HPDE6-E6E7 (cell line): Measurements from ENCODE around the gene ZNF785.
A peak's percentile ranks its signal among the peaks of the same experiment; 100 is the strongest.
"Not testable (repeated sequence)": the region's sequence is repeated elsewhere in the genome, so short reads cannot be mapped to it uniquely, and the experiment has no call there.

Source experiments
- DNase-seq: peaks from one replicate; pipeline ENCODE4 v3.0.0; 2011; ENCODE audit warnings: missing footprints; ENCODE audit errors: extremely low spot score

ZNF785 gene

DNA sequence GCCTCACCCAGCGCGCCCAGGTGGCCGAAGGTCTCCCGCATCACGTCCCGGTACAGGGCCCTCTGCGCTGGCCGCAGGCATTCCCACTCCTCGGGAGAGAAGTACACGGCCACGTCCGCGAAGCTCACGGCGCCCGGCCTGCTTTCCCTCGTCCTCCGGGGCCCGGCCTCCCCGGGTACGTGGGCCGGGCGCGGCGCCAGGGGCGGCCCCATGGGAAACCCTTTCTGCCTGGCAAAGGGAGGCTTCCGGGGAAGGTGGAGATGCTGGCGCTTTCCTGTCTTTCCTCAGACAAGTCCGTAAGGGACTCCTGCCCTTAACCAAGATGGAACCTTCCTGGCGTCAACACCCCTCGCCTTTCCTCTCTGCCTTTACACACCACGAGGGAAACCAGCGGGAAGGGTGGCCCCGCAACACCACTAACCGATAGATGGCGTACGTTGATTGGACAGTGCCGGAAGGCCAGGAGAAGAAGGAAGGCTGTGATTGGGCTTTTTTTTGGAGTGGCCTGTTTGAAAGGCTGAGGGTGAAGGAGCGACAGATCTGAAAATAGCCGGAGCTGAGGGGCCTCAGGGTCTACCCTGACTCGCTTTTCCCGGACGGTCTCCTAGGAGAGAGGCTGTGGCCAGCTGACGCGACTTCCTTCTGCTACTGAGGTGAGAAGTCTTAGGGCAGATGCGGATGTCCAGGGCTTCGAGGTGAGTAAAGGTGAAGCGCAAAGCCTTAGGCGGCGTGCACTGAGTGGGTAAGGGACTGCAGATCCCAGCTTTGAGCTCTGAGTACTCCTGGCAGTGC is at the start of gene ZNF785:
ZNF785 (minus strand) TSS at position 298 of the 792 bp plus-strand sequence; CDS start at position 212, 86 bp downstream.
- DNase-seq, result peak; percentile 99

- DNase-seq, result no peak
Measured at GRCh38 chr16:30633526-30633925, 48.0 kb upstream of the ZNF785 start.

- DNase-seq, result not testable (repeated sequence)
Measured at GRCh38 chr16:30632454-30632853, 47.0 kb upstream of the ZNF785 start.

- DNase-seq, result peak; percentile 64
Measured at GRCh38 chr16:30628628-30629540, 43.4 kb upstream of the ZNF785 start.

- no peak for DNase-seq
Measured at GRCh38 chr16:30626236-30626635, 40.7 kb upstream of the ZNF785 start.

GRCh38 chr16:30623536-30624283 is 38.2 kb upstream of the ZNF785 start:
- no peak for DNase-seq

- no peak for DNase-seq
Measured at GRCh38 chr16:30622455-30623032, 37.0 kb upstream of the ZNF785 start.

GRCh38 chr16:30621765-30622164 is 36.3 kb upstream of the ZNF785 start:
- no peak for DNase-seq

GRCh38 chr16:30620169-30620568 is 34.7 kb upstream of the ZNF785 start:
- DNase-seq, result no peak

DNA sequence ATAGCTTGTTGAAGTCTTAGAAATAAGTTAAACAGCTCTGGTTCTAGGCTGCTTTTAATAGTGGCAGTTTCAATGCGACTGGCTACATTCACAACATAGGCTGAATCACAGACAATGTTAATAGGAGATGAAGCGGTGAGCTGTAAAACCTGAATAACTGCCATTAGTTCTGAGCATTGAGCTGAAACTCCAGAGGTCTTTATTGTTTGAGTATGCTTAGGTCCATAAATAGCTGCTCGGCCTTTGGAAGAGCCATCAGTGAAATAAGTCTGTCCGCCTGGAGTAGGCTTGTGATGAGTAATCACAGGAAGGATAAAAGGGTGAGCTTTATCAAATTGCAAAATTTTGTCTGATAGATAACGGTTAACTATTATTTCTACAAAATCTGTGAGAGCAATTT is 34.1 kb upstream of the ZNF785 start:
- no peak for DNase-seq

DNA sequence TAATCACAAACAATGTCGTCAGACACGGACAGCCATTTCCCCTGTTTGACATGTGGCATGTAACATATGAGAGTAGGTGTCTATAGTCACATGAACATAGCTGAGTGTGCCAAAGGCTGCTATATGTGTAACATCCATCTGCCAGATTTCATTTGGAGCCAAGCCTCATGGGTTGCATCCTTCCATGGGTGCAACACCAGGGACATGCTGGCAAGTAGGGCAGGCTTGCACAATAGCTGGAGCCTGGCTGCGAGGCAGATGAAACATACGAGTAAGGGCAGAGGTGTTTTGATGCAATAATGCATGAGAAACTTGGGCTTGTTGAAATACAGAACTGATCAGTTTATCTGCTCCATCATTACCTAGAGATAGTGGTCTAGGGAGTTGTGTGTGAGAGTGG is 33.7 kb upstream of the ZNF785 start:
- DNase-seq, result no peak

- DNase-seq, result no peak
Measured at GRCh38 chr16:30615358-30616091, 30.0 kb upstream of the ZNF785 start.

DNA sequence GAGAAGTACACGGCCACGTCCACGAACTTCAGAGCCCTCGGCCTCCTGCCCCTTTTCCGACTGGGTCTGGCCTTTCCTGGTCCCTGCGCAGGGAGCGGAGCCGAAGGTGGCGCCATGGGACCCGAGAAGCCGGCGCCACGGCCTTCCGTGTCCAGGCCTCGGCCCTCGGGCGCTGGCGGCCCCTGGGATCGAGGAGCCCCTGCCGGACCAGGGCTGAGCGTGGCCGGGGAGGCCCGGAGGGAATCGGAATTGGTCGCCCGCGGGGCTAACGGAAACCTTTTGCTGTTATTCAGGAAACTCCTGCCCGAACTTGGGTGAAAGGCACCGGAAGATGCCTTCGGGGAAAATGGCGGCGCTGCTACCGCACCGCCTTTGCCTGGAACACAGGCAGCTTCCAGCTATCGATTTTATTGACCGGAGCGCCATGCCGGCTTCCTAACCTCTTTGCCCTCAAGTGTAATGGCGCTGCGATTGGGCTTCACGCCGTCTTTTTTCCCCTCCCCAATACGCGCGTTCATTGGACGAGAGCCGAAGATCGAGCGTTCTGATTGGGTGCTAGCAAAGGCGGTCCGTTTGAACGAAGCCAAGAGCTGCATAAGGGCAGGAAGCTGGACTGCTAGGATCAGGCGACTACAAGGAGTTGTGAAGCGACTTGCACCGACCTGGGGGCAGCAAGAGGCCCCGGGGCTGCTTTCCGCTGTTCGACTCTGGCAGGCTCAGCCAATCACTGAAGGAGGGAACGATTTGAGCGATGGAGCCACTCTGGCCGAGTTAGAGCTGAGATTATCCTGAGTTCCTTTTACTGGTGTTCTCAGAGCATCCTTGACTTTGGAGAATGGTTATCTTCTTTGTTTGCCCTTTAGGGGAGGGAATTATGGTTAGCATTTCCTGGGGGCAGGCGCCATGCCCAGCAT is 24.7 kb upstream of the ZNF785 start, which contains the start of gene ZNF689:
ZNF689 (minus strand) TSS at position 464 of the 914 bp plus-strand sequence; CDS start at position 116, 348 bp downstream.
- peak; percentile 85 for DNase-seq

DNA sequence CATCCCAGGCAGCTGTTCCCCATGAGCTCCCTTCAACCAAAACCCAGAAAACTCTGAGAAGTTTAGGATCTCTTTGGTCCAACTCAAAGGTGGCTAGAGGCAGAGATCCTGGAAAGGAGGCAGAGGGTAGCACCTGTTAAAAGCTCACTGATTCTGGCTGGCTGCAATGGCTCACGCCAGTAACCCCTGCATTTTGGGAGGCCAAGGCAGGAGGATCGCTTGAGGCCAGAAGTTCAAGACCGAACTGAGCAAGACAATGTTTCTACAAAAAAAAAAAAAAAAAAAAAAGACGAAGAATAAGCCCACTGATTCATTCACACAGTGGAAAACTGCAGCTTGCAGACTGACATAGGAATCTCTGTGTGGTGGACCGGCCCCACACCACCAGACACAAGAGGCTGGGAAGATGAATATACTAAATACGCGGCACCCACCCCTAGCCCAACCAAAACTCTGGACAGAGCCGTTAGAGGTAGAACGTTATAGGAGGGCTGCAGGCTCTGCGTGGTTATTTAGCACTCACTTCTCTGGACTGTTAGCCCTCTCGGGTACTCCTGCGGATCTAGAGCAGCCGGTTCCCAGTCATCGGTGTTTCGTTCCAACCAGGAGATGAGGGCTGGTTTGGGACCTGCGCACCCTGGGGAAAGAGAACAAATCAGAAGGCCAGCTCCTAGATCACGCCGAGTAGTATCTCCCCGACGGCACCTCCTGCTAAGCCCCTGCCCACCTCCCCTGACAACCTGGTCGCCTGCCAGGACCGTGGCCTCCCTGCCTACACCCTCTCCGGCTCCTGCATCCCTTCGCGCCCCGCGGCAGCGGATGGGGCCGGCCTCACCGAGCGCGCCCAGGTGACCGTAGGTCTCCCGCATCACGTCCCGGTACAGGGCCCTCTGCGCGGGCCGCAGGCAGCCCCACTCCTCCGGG is 23.8 kb upstream of the ZNF785 start:
- peak; percentile 35 for DNase-seq

GRCh38 chr16:30606004-30606403 is 20.5 kb upstream of the ZNF785 start:
- DNase-seq, result no peak

DNA sequence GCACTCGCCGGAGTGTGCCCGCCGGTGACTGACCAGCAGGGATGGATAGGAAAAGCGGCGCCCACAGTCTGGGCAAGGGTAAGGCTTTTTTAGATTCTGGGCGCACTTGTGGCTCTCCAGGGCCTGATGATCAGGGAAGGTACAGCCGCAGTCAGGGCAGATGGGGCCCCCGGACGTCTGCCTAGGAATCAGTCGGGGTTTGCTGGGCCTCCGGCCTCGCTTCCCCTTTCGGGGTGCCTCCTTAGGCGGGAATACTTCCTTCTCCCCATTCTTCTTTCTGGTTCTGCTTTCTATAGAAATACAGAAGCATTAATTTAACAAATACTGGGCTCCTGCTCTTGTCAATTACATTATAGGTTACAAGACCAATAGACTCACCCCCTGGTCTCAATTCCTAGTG is 19.7 kb upstream of the ZNF785 start:
- no peak for DNase-seq

- no peak for DNase-seq
Measured at GRCh38 chr16:30604316-30604947, 18.9 kb upstream of the ZNF785 start.

DNA sequence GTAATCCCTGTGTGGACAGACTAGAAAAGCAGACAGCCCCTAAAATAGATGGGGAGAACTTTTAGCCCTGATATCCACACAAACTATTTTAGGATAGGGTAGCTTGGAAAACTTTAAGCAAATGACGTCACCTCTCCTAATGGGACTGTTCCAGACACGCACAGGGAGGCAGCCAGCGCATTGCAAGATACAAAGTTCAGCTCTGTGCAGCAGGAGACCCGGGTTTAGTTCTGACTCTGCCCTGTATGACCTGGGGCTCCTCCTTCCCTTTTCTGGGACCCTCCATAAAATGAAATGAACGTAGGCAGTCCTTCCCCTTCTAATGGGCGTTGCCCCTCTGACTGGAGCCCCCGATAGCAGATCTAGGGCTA is 18.4 kb upstream of the ZNF785 start:
- DNase-seq, result no peak
